Naive thymus-derived CD4-positive, alpha-beta T cell (primary cell): Measurements from ENCODE around the gene KRTAP10-5. TPM values are rescaled to one million over a fixed set of nuclear protein-coding genes. Genes with fewer than 3 reads are reported as not detected.
A peak's percentile ranks its signal among the peaks of the same experiment; 100 is the strongest.
"Not testable (repeated sequence)": the region's sequence is repeated elsewhere in the genome, so short reads cannot be mapped to it uniquely, and the experiment has no call there.

ENCODE experiments used
- ATAC-seq: fragments of 150-1000 bp; cut with Tn5 transposase; 2 replicates; pipeline ENCODE4 v1.10.0; 2021; ENCODE audit warnings: mild to moderate bottlenecking, moderate library complexity
- CTCF ChIA-PET: fragments of 350-600 bp; sonication (Branson Sonifier 250); formaldehyde crosslinking; loops from one replicate; lab custom pipeline; 2021; ENCODE audit warnings: antibody characterized with exemption; lab: Charles Lee
- POLR2A ChIA-PET: fragments of 350-600 bp; sonication (Branson Sonifier 250); formaldehyde crosslinking; loops from one replicate; lab custom pipeline; 2021; ENCODE audit warnings: antibody characterized with exemption, inconsistent platforms; lab: Charles Lee
- DNase-seq, 9 donors: peaks; one replicate each; pipeline versions ENCODE4 v3.0.0 to v3.0.0-alpha.2; 2020 to 2022; ENCODE audit warnings: mixed read lengths in 1 of 9
- H3K27ac ChIP-seq: one replicate; pipeline ENCODE4 v1.7.0; 2013; ENCODE audit warnings: mild to moderate bottlenecking, low read depth, low read length, moderate library complexity
- H3K27me3 ChIP-seq, 2 donors: one replicate each; pipeline ENCODE4 v1.7.0; 2013; ENCODE audit warnings: low read length in 2 of 2, mild to moderate bottlenecking in 2 of 2, moderate library complexity in 2 of 2; ENCODE audit not compliant: control insufficient read depth in 2 of 2, insufficient read depth in 2 of 2
- H3K36me3 ChIP-seq, 3 experiments: 1 replicate in 2 of 3; 2 replicates in 1 of 3; pipeline ENCODE4 v1.7.0; 2013; ENCODE audit warnings: low read length in 3 of 3, mild to moderate bottlenecking in 3 of 3, moderate library complexity in 1 of 3; ENCODE audit not compliant: insufficient read depth in 3 of 3, control insufficient read depth in 2 of 3
- H3K4me1 ChIP-seq, 2 donors: one replicate each; pipeline ENCODE4 v1.7.0; 2013; ENCODE audit warnings: low read length in 2 of 2, mild to moderate bottlenecking in 2 of 2, moderate library complexity in 1 of 2; ENCODE audit not compliant: control insufficient read depth in 2 of 2, insufficient read depth in 2 of 2
- H3K4me3 ChIP-seq: 2 replicates; pipeline ENCODE4 v1.7.0; 2013; ENCODE audit warnings: mild to moderate bottlenecking, low read length
- H3K9me3 ChIP-seq, 3 experiments: 1 replicate in 2 of 3; 2 replicates in 1 of 3; pipeline ENCODE4 v1.7.0; 2013; ENCODE audit warnings: low read length in 3 of 3; ENCODE audit not compliant: control insufficient read depth in 2 of 3
- H3K27ac Mint-ChIP-seq, 9 donors: one replicate each; pipeline ENCODE4 v1.8.0; 2020 to 2022; ENCODE audit warnings: mixed read lengths in 9 of 9, mild to moderate bottlenecking in 8 of 9, moderate library complexity in 5 of 9, inconsistent platforms in 2 of 9
- H3K27me3 Mint-ChIP-seq, 5 donors: one replicate each; pipeline ENCODE4 v1.8.0; 2021 to 2022; ENCODE audit warnings: mixed read lengths in 5 of 5, mild to moderate bottlenecking in 1 of 5
- H3K36me3 Mint-ChIP-seq, 5 donors: one replicate each; pipeline ENCODE4 v1.8.0; 2020 to 2022; ENCODE audit warnings: mixed read lengths in 5 of 5, mild to moderate bottlenecking in 3 of 5, inconsistent platforms in 1 of 5
- H3K4me1 Mint-ChIP-seq, 7 donors: one replicate each; pipeline ENCODE4 v1.8.0; 2020 to 2022; ENCODE audit warnings: mixed read lengths in 7 of 7, mild to moderate bottlenecking in 3 of 7, inconsistent platforms in 1 of 7
- H3K4me3 Mint-ChIP-seq, 10 donors: one replicate each; pipeline ENCODE4 v1.8.0; 2020 to 2022; ENCODE audit warnings: mild to moderate bottlenecking in 10 of 10, mixed read lengths in 10 of 10, moderate library complexity in 6 of 10, inconsistent platforms in 2 of 10
- H3K9me3 Mint-ChIP-seq, 11 donors: one replicate each; pipeline ENCODE4 v1.8.0; 2020 to 2022; ENCODE audit warnings: mixed read lengths in 11 of 11, mild to moderate bottlenecking in 4 of 11, inconsistent platforms in 1 of 11, moderate library complexity in 1 of 11
- intact Hi-C, 2 donors: fragments of 100-400 bp; cut with micrococcal nuclease; formaldehyde crosslinking; loops; one replicate each; pipeline ENCODE4 v1.15.1; 2023
- polyA plus RNA-seq, 2 donors: library from polyadenylated mRNA; unstranded; fragments of 300-500 nt; fragmentation: Illumina TruSeq; gene quantifications; one replicate each; pipeline ENCODE4 v1.2.3, GENCODE V29; 2021
- total RNA-seq, 6 experiments: library from RNA in 5 of 6; stranded (reverse) in 5 of 6; gene quantifications; 1 replicate in 5 of 6; 2 replicates in 1 of 6; pipeline ENCODE4 v1.2.3 and lab custom pipeline; 2021 to 2026

The KRTAP10-5 gene
- total and polyA plus RNA-seq, 7 experiments from 2014 or later = not detected

DNA sequence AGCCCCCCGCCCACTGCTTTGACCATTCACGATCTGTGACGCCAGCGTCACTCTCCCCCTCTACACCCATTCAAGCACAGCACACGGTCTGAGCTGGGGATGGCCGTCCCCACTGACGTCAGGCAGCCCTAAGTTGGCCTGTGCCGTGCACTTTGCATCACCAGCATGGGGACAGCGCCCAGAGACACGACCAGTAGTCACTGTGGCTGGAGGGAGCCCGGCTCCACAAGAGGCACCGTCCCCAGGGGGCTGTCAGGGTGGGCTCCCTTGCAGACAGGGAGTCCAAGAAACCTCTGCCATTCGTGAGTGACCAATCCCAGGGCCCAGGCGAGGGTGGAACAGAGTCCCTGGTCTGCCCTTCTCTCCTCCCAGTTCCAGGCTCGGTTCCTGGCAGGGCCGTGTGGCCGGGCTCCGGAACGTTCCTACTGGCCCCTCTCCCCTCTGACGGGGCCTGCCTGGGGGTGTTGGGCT is 33.8 kb upstream of the KRTAP10-5 start:
- H3K27ac Mint-ChIP-seq = peak overlapping the region in 7 of 9 donors; percentile 48 to 81 (median 58)
- peaks cover 17 to 54% (median 42%) of the 10 kb centered on the region in 7 donors for H3K4me1 Mint-ChIP-seq

DNA sequence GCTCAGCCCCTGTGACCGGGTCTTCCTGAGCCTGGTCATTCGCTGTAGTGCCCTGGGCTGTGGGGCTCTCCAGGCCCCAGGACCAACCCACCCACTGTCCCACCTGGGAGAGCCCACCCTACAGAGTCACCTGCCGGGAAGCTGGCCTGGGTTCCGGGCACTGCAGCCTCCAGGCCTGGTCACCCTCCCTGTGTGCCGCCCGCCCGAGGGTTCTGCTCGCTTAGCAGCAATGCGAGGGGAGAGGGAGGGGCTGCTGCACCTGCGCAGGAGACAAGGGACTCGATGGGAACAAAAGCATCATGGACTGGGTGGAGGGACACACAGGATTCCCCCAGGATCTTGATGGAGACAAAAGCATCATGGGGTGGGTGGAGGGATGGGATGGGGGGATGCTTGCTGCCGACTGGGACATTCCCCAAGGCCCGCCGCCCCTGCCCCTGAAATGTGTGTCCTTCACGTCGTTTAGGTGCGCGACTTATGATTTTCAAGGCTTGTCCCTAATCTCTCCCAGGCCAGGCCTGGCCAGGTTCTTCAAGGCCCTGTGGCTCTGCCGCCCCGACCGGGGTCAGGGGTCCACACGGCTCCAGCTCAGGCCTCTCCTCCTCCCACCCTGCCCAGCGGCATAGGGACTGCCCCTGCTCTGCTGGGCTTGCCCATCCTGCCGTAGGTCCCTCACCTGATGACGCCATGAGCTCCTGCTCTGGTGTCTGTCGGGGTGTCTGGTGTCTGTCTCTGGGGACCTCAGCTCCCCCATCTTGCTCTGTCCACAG is 33.2 kb upstream of the KRTAP10-5 start:
- H3K4me3 ChIP-seq = no peak overlapping the region
- H3K9me3 ChIP-seq = peaks cover 0 to 19% (median 0%) of the 10 kb centered on the region in 3 experiments
- POLR2A ChIA-PET = no interaction called here
- DNase-seq (no peak), ATAC-seq (no peak)
- Mint-ChIP-seq H3K36me3 (peaks cover 8 to 15% (median 12%) of the 10 kb centered on the region in 5 donors), H3K4me1 (peaks cover 11 to 48% (median 36%) of the 10 kb centered on the region in 7 donors), H3K27me3 (peaks cover 0 to 4% (median 0%) of the 10 kb centered on the region in 5 donors), H3K4me3 (no peak overlapping the region), H3K27ac (peak overlapping the region in 1 of 9 donors; percentile 67), H3K9me3 (peaks cover 8 to 31% (median 19%) of the 10 kb centered on the region in 11 donors)
- no peak overlapping the region for H3K27ac ChIP-seq
- intact Hi-C loops = no loop called here
- peaks cover 22 to 30% of the 10 kb centered on the region in 2 donors for H3K4me1 ChIP-seq
- H3K27me3 ChIP-seq = no peaks in the 10 kb centered on the region
- no peaks in the 10 kb centered on the region for H3K36me3 ChIP-seq
- CTCF ChIA-PET = no interaction called here

More for the DNA sequence above, 33.8 kb upstream of the KRTAP10-5 start:
- peak overlapping the region in 1 of 10 donors; percentile 27 for H3K4me3 Mint-ChIP-seq
- H3K27me3 ChIP-seq = no peaks in the 10 kb centered on the region
- H3K27me3 Mint-ChIP-seq = peaks cover 0 to 4% (median 0%) of the 10 kb centered on the region in 5 donors
- H3K4me3 ChIP-seq = no peak overlapping the region
- peaks cover 3 to 22% (median 11%) of the 10 kb centered on the region in 5 donors for H3K36me3 Mint-ChIP-seq
- H3K9me3 ChIP-seq = peaks cover 0 to 18% (median 0%) of the 10 kb centered on the region in 3 experiments
- intact Hi-C loops = no loop called here
- CTCF ChIA-PET = no interaction called here
- peaks cover 7 to 31% (median 22%) of the 10 kb centered on the region in 11 donors for H3K9me3 Mint-ChIP-seq
- POLR2A ChIA-PET = interaction anchor here (1.1 kb wide), 1 partner anchor 96 kb away, joined by 5 read pairs; no protein-coding TSS in a partner anchor
- DNase-seq (no peak), ATAC-seq (no peak)
- no peak overlapping the region for H3K27ac ChIP-seq
- no peaks in the 10 kb centered on the region for H3K36me3 ChIP-seq
- peaks cover 28 to 36% of the 10 kb centered on the region in 2 donors for H3K4me1 ChIP-seq

DNA sequence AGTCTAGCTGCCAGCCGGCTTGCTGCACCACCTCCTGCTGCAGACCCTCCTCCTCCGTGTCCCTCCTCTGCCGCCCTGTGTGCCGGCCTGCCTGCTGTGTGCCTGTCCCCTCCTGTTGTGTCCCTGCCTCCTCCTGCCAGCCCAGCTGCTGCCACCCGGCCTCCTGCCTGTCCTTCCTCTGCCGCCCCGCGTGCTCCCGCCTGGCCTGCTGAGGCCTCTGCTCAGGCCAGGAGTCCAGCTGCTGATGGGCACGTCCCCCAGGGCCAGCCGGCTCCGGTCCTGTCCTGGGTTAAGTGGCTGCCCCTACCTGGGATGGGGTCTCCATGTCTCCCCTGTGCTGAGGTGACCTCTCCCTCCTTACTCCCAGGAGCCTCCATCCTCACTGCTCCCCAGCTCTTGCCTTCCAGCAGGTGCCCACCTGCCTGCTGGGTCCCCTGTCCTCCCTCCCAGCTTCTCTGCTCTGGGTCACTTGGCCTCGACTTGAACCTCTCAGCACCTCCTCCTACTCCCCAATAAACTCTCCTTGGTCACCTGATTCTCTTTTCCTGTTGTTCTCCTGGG is 32.3 kb upstream of the KRTAP10-5 start:
- H3K9me3 ChIP-seq = peaks cover 0 to 19% (median 0%) of the 10 kb centered on the region in 3 experiments
- Mint-ChIP-seq H3K4me3 (peak overlapping the region in 1 of 10 donors; percentile 41), H3K27ac (peak overlapping the region in 1 of 9 donors; percentile 47), H3K9me3 (peaks cover 8 to 31% (median 18%) of the 10 kb centered on the region in 11 donors), H3K36me3 (peaks cover 8 to 14% (median 9%) of the 10 kb centered on the region in 5 donors), H3K4me1 (peaks cover 5 to 40% (median 28%) of the 10 kb centered on the region in 7 donors), H3K27me3 (peaks cover 0 to 5% (median 0%) of the 10 kb centered on the region in 5 donors)
- ChIA-PET CTCF (no interaction called here), POLR2A (no interaction called here)
- no peak for DNase-seq
- no peaks in the 10 kb centered on the region for H3K27me3 ChIP-seq
- no peak for ATAC-seq
- H3K4me3 ChIP-seq = no peak overlapping the region
- peaks cover 13 to 22% of the 10 kb centered on the region in 2 donors for H3K4me1 ChIP-seq
- H3K27ac ChIP-seq = no peak overlapping the region
- H3K36me3 ChIP-seq = no peaks in the 10 kb centered on the region
- intact Hi-C loops = no loop called here

DNA sequence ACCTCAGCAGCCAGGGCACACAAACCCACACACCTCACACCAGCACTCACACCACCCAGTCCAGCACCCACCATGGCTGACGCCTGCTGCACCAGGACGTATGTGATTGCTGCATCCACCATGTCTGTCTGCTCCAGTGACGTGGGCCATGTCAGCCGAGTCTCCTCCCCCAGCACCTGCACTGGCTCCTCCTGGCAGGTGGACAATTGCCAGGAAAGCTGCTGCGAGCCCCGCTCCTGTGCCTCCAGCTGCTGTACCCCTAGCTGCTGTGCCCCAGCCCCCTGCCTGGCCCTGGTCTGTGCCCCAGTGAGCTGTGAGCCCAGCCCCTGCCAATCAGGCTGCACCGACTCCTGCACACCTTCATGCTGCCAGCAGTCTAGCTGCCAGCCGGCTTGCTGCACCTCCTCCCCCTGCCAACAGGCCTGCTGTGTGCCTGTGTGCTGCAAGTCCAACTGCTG is 31.7 kb upstream of the KRTAP10-5 start, which contains the start of gene KRTAP10-8:
KRTAP10-8 (plus strand) TSS at position 51 of the 458 bp plus-strand sequence; CDS start at position 73, 22 bp downstream.
- peaks cover 8 to 14% (median 9%) of the 10 kb centered on the region in 5 donors for H3K36me3 Mint-ChIP-seq
- H3K27me3 Mint-ChIP-seq = peaks cover 0 to 9% (median 0%) of the 10 kb centered on the region in 5 donors
- ChIA-PET CTCF (no interaction called here), POLR2A (no interaction called here)
- H3K36me3 ChIP-seq = no peaks in the 10 kb centered on the region
- H3K9me3 Mint-ChIP-seq = peaks cover 8 to 34% (median 18%) of the 10 kb centered on the region in 11 donors
- H3K9me3 ChIP-seq = peaks cover 0 to 19% (median 0%) of the 10 kb centered on the region in 3 experiments
- peak within 1 kb of the TSS in 1 of 10 donors; percentile 41 for H3K4me3 Mint-ChIP-seq
- H3K27ac Mint-ChIP-seq = peak within 1 kb of the TSS in 1 of 9 donors; percentile 47
- no peak within 1 kb of the TSS for H3K4me3 ChIP-seq
- DNase-seq (no peak), ATAC-seq (no peak)
- intact Hi-C loops = no loop called here
- H3K4me1 Mint-ChIP-seq = peaks cover 5 to 33% (median 23%) of the 10 kb centered on the region in 7 donors
- H3K27ac ChIP-seq = no peak within 1 kb of the TSS
- H3K27me3 ChIP-seq = no peaks in the 10 kb centered on the region
- H3K4me1 ChIP-seq = peaks cover 7 to 15% of the 10 kb centered on the region in 2 donors

DNA sequence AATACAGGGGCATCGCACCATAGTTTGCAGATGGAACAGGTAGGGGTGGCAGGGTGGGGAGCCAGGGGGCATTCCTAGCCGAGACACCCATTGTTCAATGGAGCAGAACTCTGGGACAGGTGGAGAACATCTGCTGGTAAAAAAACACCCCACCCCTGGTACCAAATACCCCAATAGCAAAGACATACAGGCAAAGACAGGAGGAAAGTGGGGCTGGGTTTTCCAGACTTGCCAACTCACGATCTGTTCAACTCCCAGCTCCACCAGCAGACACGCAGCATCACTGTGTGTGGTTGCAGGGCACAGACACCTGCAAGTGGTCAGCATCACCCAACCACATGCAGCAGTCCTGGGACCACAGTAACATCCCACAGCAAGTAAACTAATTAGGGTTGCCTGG is 31.1 kb upstream of the KRTAP10-5 start:
- ChIA-PET CTCF (no interaction called here), POLR2A (no interaction called here)
- H3K4me3 Mint-ChIP-seq = no peak overlapping the region
- peaks cover 8 to 34% (median 18%) of the 10 kb centered on the region in 11 donors for H3K9me3 Mint-ChIP-seq
- Histone ChIP-seq H3K27ac (no peak overlapping the region), H3K27me3 (no peaks in the 10 kb centered on the region), H3K4me1 (peaks cover 3 to 10% of the 10 kb centered on the region in 2 donors), H3K4me3 (no peak overlapping the region), H3K9me3 (peaks cover 0 to 19% (median 0%) of the 10 kb centered on the region in 3 experiments), H3K36me3 (no peaks in the 10 kb centered on the region)
- peaks cover 8 to 14% (median 9%) of the 10 kb centered on the region in 5 donors for H3K36me3 Mint-ChIP-seq
- H3K4me1 Mint-ChIP-seq = peaks cover 5 to 28% (median 18%) of the 10 kb centered on the region in 7 donors
- H3K27me3 Mint-ChIP-seq = peaks cover 0 to 11% (median 2%) of the 10 kb centered on the region in 5 donors
- no peak for DNase-seq
- ATAC-seq = no peak
- peak overlapping the region in 1 of 9 donors; percentile 47 for H3K27ac Mint-ChIP-seq
- intact Hi-C loops = no loop called here

DNA sequence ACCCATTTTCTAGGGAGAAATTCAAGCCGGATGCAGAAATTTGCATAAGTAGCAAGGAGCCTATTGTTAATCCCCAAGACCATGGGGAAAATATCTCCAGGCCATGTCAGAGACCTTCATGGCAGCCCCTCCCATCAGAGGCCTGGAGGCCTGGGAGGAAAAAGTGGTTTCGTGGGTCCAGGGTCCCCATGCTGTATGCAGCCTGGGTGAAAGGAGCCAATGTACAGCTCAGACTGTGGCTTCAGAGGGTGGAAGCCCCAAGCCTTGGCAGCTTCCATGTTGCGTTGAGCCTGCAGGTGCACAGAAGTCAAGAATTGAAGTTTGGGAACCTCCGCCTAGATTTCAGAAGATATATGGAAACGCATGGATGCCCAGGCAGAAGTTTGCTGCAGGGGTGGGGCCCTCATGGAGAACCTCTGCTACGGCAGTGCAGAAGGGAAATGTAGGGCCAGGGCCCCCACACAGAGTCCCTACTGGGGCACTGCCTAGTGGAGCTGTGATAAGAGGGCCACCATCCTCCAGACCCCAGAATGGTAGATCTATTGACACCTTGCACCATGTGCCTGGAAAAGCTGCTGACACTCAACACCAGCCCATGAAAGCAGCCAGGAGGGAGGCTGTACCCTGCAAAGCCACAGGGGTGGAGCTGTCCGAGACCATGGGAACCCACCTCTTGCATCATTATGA is 29.9 kb upstream of the KRTAP10-5 start:
- POLR2A ChIA-PET, DNase-seq, H3K4me3 Mint-ChIP-seq, H3K27ac Mint-ChIP-seq, H3K27ac ChIP-seq, ATAC-seq, H3K4me3 ChIP-seq, H3K4me1 ChIP-seq, intact Hi-C loops, H3K27me3 ChIP-seq, H3K36me3 ChIP-seq: not testable (repeated sequence)
- H3K9me3 ChIP-seq = peaks cover 0 to 19% (median 0%) of the 10 kb centered on the region in 3 experiments
- Mint-ChIP-seq H3K9me3 (peaks cover 8 to 39% (median 20%) of the 10 kb centered on the region in 11 donors), H3K36me3 (peaks cover 8 to 14% (median 9%) of the 10 kb centered on the region in 5 donors), H3K27me3 (peaks cover 0 to 20% (median 6%) of the 10 kb centered on the region in 5 donors), H3K4me1 (peaks cover 0 to 17% (median 9%) of the 10 kb centered on the region in 7 donors)
- CTCF ChIA-PET = interaction anchor here (0.9 kb wide), 1 partner anchor 45 kb away, joined by 3 read pairs; the partner anchor contains the start of gene KRTAP12-4
